ENCODE measurements around the gene PDCD1LG2.

Gene PDCD1LG2

GRCh38 chr9:5596173-5596572 is 85.8 kb downstream of the PDCD1LG2 start:
- H3K4me2 ChIP-seq (ENCODE audit: insufficient read depth, low read length, poor library complexity, severe bottlenecking), result no peak overlapping the region
- no peaks in the 10 kb centered on the region for H3K79me1 ChIP-seq (ENCODE audit: low read depth, low read length)
- H2BK5ac ChIP-seq (ENCODE audit: low read length), result no peak overlapping the region
- H3K27ac ChIP-seq (replicated peaks; ENCODE audit: low read length), result no peak overlapping the region
- H2AK5ac ChIP-seq (ENCODE audit: low read depth, low read length), result no peak overlapping the region
- no peaks in the 10 kb centered on the region for H3K4me1 ChIP-seq (ENCODE audit: control insufficient read depth in 2 of 2, insufficient read depth in 1 of 2, low read depth in 1 of 2, low read length in 2 of 2)
- no peak overlapping the region for H3K9ac ChIP-seq (ENCODE audit: low read depth, low read length, poor library complexity)
- H3K23ac ChIP-seq (ENCODE audit: low read depth, low read length, poor library complexity), result no peak overlapping the region
- no peak overlapping the region for H3K4me3 ChIP-seq (ENCODE audit: low read length in 2 of 2)
- H2BK120ac ChIP-seq (ENCODE audit: low read depth, low read length), result no peak overlapping the region
- no peak overlapping the region for H2AFZ ChIP-seq (ENCODE audit: low read length)
- no peak for DNase-seq (ENCODE audit: low spot score)
- no CpG with 5 or more reads among the region's 2 CpGs for WGBS, 2 donors (ENCODE audit: extremely low coverage in 2 of 2, insufficient read length in 2 of 2, insufficient replicate concordance in 1 of 2)
- H3K36me3 ChIP-seq (replicated peaks in 1 of 2; ENCODE audit: control insufficient read depth in 2 of 2, insufficient read depth in 2 of 2, low read length in 2 of 2), result no peaks in the 10 kb centered on the region
- H4K8ac ChIP-seq (ENCODE audit: low read depth, low read length), result no peak overlapping the region
- H2BK12ac ChIP-seq (ENCODE audit: low read length), result no peak overlapping the region
- no peaks in the 10 kb centered on the region for H3K27me3 ChIP-seq (ENCODE audit: control insufficient read depth in 3 of 3, insufficient read depth in 3 of 3, low read depth in 1 of 3, low read length in 3 of 3)
- no peak overlapping the region for H4K91ac ChIP-seq (ENCODE audit: low read depth, low read length, poor library complexity)
- peaks cover 0 to 3% of the 10 kb centered on the region in 2 donors for H3K9me3 ChIP-seq (replicated peaks in 1 of 2; ENCODE audit: control insufficient read depth in 2 of 2, insufficient read depth in 1 of 2, low read depth in 1 of 2, low read length in 2 of 2)
- no peak overlapping the region for H3K18ac ChIP-seq (ENCODE audit: low read length)
- no peak overlapping the region for H3K14ac ChIP-seq (ENCODE audit: low read length)
- no peak overlapping the region for H3K4ac ChIP-seq (ENCODE audit: low read length)
- H2BK15ac ChIP-seq (ENCODE audit: low read length), result no peak overlapping the region

GRCh38 chr9:5608298-5609225 is 98.2 kb downstream of the PDCD1LG2 start:
- WGBS, 2 donors (ENCODE audit: extremely low coverage in 2 of 2, insufficient read length in 2 of 2, insufficient replicate concordance in 1 of 2), result no CpG with 5 or more reads among the region's 6 CpGs
- Histone ChIP-seq H3K4ac (ENCODE audit: low read length) (no peak overlapping the region), H2BK120ac (ENCODE audit: low read depth, low read length) (no peak overlapping the region), H4K91ac (ENCODE audit: low read depth, low read length, poor library complexity) (no peak overlapping the region), H3K27me3 (ENCODE audit: control insufficient read depth in 3 of 3, insufficient read depth in 3 of 3, low read depth in 1 of 3, low read length in 3 of 3) (no peaks in the 10 kb centered on the region), H4K8ac (ENCODE audit: low read depth, low read length) (no peak overlapping the region), H3K79me1 (ENCODE audit: low read depth, low read length) (no peaks in the 10 kb centered on the region), H2AK5ac (ENCODE audit: low read depth, low read length) (no peak overlapping the region), H2BK15ac (ENCODE audit: low read length) (no peak overlapping the region), H2BK5ac (ENCODE audit: low read length) (no peak overlapping the region), H3K4me2 (ENCODE audit: insufficient read depth, low read length, poor library complexity, severe bottlenecking) (no peak overlapping the region), H3K9ac (ENCODE audit: low read depth, low read length, poor library complexity) (no peak overlapping the region), H2BK12ac (ENCODE audit: low read length) (no peak overlapping the region), H2AFZ (ENCODE audit: low read length) (no peak overlapping the region), H3K4me3 (ENCODE audit: low read length in 2 of 2) (no peak overlapping the region), H3K36me3 (replicated peaks in 1 of 2; ENCODE audit: control insufficient read depth in 2 of 2, insufficient read depth in 2 of 2, low read length in 2 of 2) (no peaks in the 10 kb centered on the region), H3K9me3 (replicated peaks in 1 of 2; ENCODE audit: control insufficient read depth in 2 of 2, insufficient read depth in 1 of 2, low read depth in 1 of 2, low read length in 2 of 2) (no peaks in the 10 kb centered on the region), H3K18ac (ENCODE audit: low read length) (no peak overlapping the region), H3K4me1 (ENCODE audit: control insufficient read depth in 2 of 2, insufficient read depth in 1 of 2, low read depth in 1 of 2, low read length in 2 of 2) (no peaks in the 10 kb centered on the region), H3K23ac (ENCODE audit: low read depth, low read length, poor library complexity) (no peak overlapping the region), H3K27ac (replicated peaks; ENCODE audit: low read length) (no peak overlapping the region), H3K14ac (ENCODE audit: low read length) (no peak overlapping the region)
- no peak for DNase-seq (ENCODE audit: low spot score)

- H3K9me3 ChIP-seq (replicated peaks in 1 of 2; ENCODE audit: control insufficient read depth in 2 of 2, insufficient read depth in 1 of 2, low read depth in 1 of 2, low read length in 2 of 2), result no peaks in the 10 kb centered on the region
- H2BK5ac ChIP-seq (ENCODE audit: low read length), result no peak overlapping the region
- H2AFZ ChIP-seq (ENCODE audit: low read length), result no peak overlapping the region
- no peak overlapping the region for H3K9ac ChIP-seq (ENCODE audit: low read depth, low read length, poor library complexity)
- no peak overlapping the region for H2BK15ac ChIP-seq (ENCODE audit: low read length)
- H2AK5ac ChIP-seq (ENCODE audit: low read depth, low read length), result no peak overlapping the region
- H3K4ac ChIP-seq (ENCODE audit: low read length), result no peak overlapping the region
- no peak overlapping the region for H3K27ac ChIP-seq (replicated peaks; ENCODE audit: low read length)
- no peaks in the 10 kb centered on the region for H3K4me1 ChIP-seq (ENCODE audit: control insufficient read depth in 2 of 2, insufficient read depth in 1 of 2, low read depth in 1 of 2, low read length in 2 of 2)
- H3K14ac ChIP-seq (ENCODE audit: low read length), result no peak overlapping the region
- no peak for DNase-seq (ENCODE audit: low spot score)
- no peak overlapping the region for H4K8ac ChIP-seq (ENCODE audit: low read depth, low read length)
- H3K4me2 ChIP-seq (ENCODE audit: insufficient read depth, low read length, poor library complexity, severe bottlenecking), result no peak overlapping the region
- H3K23ac ChIP-seq (ENCODE audit: low read depth, low read length, poor library complexity), result no peak overlapping the region
- H3K27me3 ChIP-seq (ENCODE audit: control insufficient read depth in 3 of 3, insufficient read depth in 3 of 3, low read depth in 1 of 3, low read length in 3 of 3), result no peaks in the 10 kb centered on the region
- H3K79me1 ChIP-seq (ENCODE audit: low read depth, low read length), result no peaks in the 10 kb centered on the region
- H2BK12ac ChIP-seq (ENCODE audit: low read length), result no peak overlapping the region
- H3K4me3 ChIP-seq (ENCODE audit: low read length in 2 of 2), result no peak overlapping the region
- no peaks in the 10 kb centered on the region for H3K36me3 ChIP-seq (replicated peaks in 1 of 2; ENCODE audit: control insufficient read depth in 2 of 2, insufficient read depth in 2 of 2, low read length in 2 of 2)
- H4K91ac ChIP-seq (ENCODE audit: low read depth, low read length, poor library complexity), result no peak overlapping the region
- WGBS, 2 donors (ENCODE audit: extremely low coverage in 2 of 2, insufficient read length in 2 of 2, insufficient replicate concordance in 1 of 2), result no CpG with 5 or more reads among the region's 3 CpGs
- no peak overlapping the region for H2BK120ac ChIP-seq (ENCODE audit: low read depth, low read length)
- H3K18ac ChIP-seq (ENCODE audit: low read length), result no peak overlapping the region
Measured at GRCh38 chr9:5609226-5609596, 98.9 kb downstream of the PDCD1LG2 start.

- no peak overlapping the region for H3K4me2 ChIP-seq (ENCODE audit: insufficient read depth, low read length, poor library complexity, severe bottlenecking)
- H3K27ac ChIP-seq (replicated peaks; ENCODE audit: low read length), result no peak overlapping the region
- H2BK15ac ChIP-seq (ENCODE audit: low read length), result no peak overlapping the region
- no peak overlapping the region for H2AK5ac ChIP-seq (ENCODE audit: low read depth, low read length)
- H2BK120ac ChIP-seq (ENCODE audit: low read depth, low read length), result no peak overlapping the region
- WGBS, 2 donors (ENCODE audit: extremely low coverage in 2 of 2, insufficient read length in 2 of 2, insufficient replicate concordance in 1 of 2), result no CpG with 5 or more reads among the region's 2 CpGs
- H2BK12ac ChIP-seq (ENCODE audit: low read length), result no peak overlapping the region
- no peaks in the 10 kb centered on the region for H3K27me3 ChIP-seq (ENCODE audit: control insufficient read depth in 3 of 3, insufficient read depth in 3 of 3, low read depth in 1 of 3, low read length in 3 of 3)
- H4K8ac ChIP-seq (ENCODE audit: low read depth, low read length), result no peak overlapping the region
- no peak for DNase-seq (ENCODE audit: low spot score)
- H3K4ac ChIP-seq (ENCODE audit: low read length), result no peak overlapping the region
- H3K23ac ChIP-seq (ENCODE audit: low read depth, low read length, poor library complexity), result no peak overlapping the region
- H4K91ac ChIP-seq (ENCODE audit: low read depth, low read length, poor library complexity), result no peak overlapping the region
- H3K9ac ChIP-seq (ENCODE audit: low read depth, low read length, poor library complexity), result no peak overlapping the region
- no peak overlapping the region for H2AFZ ChIP-seq (ENCODE audit: low read length)
- no peaks in the 10 kb centered on the region for H3K4me1 ChIP-seq (ENCODE audit: control insufficient read depth in 2 of 2, insufficient read depth in 1 of 2, low read depth in 1 of 2, low read length in 2 of 2)
- no peak overlapping the region for H3K18ac ChIP-seq (ENCODE audit: low read length)
- no peaks in the 10 kb centered on the region for H3K79me1 ChIP-seq (ENCODE audit: low read depth, low read length)
- H3K9me3 ChIP-seq (replicated peaks in 1 of 2; ENCODE audit: control insufficient read depth in 2 of 2, insufficient read depth in 1 of 2, low read depth in 1 of 2, low read length in 2 of 2), result no peaks in the 10 kb centered on the region
- no peak overlapping the region for H2BK5ac ChIP-seq (ENCODE audit: low read length)
- H3K36me3 ChIP-seq (replicated peaks in 1 of 2; ENCODE audit: control insufficient read depth in 2 of 2, insufficient read depth in 2 of 2, low read length in 2 of 2), result no peaks in the 10 kb centered on the region
- H3K4me3 ChIP-seq (ENCODE audit: low read length in 2 of 2), result no peak overlapping the region
- H3K14ac ChIP-seq (ENCODE audit: low read length), result no peak overlapping the region
Measured at GRCh38 chr9:5610491-5610890, 100.2 kb downstream of the PDCD1LG2 start.

Measured in neuronal stem cell (in vitro differentiated cells).